ENCODE measurements around the gene INO80C. TPM values are rescaled to one million over a fixed set of nuclear protein-coding genes. Genes with fewer than 3 reads are reported as not detected.

The INO80C gene
- total RNA-seq, 4 donors from 2014 or later: 9.5 to 20.6 (median 17.1) TPM

GRCh38 chr18:35466815-35467623 is 30.7 kb downstream of the INO80C start:
- H3K27ac ChIP-seq: peak overlapping the region in 1 of 4 donors; percentile 11
- TF ChIP-seq CTCF (IDR thresholded peaks at IDR 0.05): no peak
- no peak for TF ChIP-seq POLR2A (IDR thresholded peaks at IDR 0.05)
- no peaks in the 10 kb centered on the region for H3K9me3 ChIP-seq
- no peaks in the 10 kb centered on the region for H3K4me1 ChIP-seq
- H3K36me3 ChIP-seq: no peaks in the 10 kb centered on the region
- H3K4me3 ChIP-seq: no peak overlapping the region
- no peaks in the 10 kb centered on the region for H3K27me3 ChIP-seq
- DNase-seq: no peak

DNA sequence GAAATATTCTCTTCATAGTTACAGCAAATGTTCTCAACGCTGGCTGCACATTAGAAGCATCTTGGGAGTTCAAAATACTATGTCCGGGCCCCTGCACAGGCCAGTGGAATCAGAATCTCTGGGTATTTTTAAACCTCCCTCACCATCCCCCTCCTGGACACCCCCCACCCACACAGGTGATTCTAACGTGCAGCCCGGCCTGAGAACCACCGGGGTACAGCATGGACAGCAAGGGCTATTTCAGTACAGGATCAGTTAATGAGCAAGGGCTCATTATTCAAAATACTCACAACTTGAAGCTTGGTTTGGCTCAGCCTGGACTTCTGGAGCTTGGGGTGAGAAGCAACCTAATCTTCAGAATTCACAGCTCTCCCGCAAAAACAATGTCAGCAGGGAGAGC is 31.4 kb downstream of the INO80C start:
- no peak for DNase-seq
- H3K36me3 ChIP-seq: no peaks in the 10 kb centered on the region
- no peak for TF ChIP-seq CTCF (IDR thresholded peaks at IDR 0.05)
- TF ChIP-seq POLR2A (IDR thresholded peaks at IDR 0.05): no peak
- no peaks in the 10 kb centered on the region for H3K9me3 ChIP-seq
- no peak overlapping the region for H3K4me3 ChIP-seq
- H3K4me1 ChIP-seq: no peaks in the 10 kb centered on the region
- peak overlapping the region in 1 of 4 donors; percentile 11 for H3K27ac ChIP-seq
- no peaks in the 10 kb centered on the region for H3K27me3 ChIP-seq

GRCh38 chr18:35465329-35465728 is 32.4 kb downstream of the INO80C start:
- TF ChIP-seq POLR2A (IDR thresholded peaks at IDR 0.05) (no peak), CTCF (IDR thresholded peaks at IDR 0.05) (no peak)
- no peaks in the 10 kb centered on the region for H3K9me3 ChIP-seq
- no peaks in the 10 kb centered on the region for H3K4me1 ChIP-seq
- H3K27me3 ChIP-seq: no peaks in the 10 kb centered on the region
- no peak overlapping the region for H3K4me3 ChIP-seq
- H3K36me3 ChIP-seq: no peaks in the 10 kb centered on the region
- no peak for DNase-seq
- H3K27ac ChIP-seq: no peak overlapping the region

- H3K4me1 ChIP-seq: peaks cover 0 to 2% (median 0%) of the 10 kb centered on the region in 4 donors
- H3K27me3 ChIP-seq: no peaks in the 10 kb centered on the region
- no peaks in the 10 kb centered on the region for H3K36me3 ChIP-seq
- H3K4me3 ChIP-seq: no peak overlapping the region
- DNase-seq: no peak
- no peak for TF ChIP-seq CTCF (IDR thresholded peaks at IDR 0.05)
- no peak for TF ChIP-seq POLR2A (IDR thresholded peaks at IDR 0.05)
- H3K9me3 ChIP-seq: no peaks in the 10 kb centered on the region
- H3K27ac ChIP-seq: no peak overlapping the region
These were observed 32.9 kb downstream of the INO80C start for GRCh38 chr18:35464831-35465279.

DNA sequence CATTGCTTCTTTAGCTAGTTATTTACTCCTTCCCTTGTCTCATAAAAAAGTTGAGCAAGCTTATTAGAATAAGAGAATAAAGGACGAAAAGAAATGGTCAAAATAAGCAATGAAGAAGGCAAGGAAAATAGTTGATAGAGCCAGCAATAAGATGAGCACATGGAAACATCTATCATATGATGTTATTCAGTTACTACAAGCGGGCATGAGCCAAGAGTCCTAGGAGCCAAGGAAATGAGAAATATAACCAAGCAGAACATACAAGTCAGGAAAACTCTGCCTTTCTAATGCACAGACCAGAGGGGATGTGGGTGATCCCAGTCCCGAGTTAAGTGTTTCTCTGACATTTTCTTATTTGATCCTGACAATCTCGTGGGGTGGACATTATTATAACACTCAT is 33.9 kb downstream of the INO80C start:
- H3K9me3 ChIP-seq: no peaks in the 10 kb centered on the region
- TF ChIP-seq CTCF (IDR thresholded peaks at IDR 0.05) (no peak), POLR2A (IDR thresholded peaks at IDR 0.05) (no peak)
- H3K36me3 ChIP-seq: no peaks in the 10 kb centered on the region
- H3K27me3 ChIP-seq: no peaks in the 10 kb centered on the region
- peaks cover 0 to 5% (median 0%) of the 10 kb centered on the region in 4 donors for H3K4me1 ChIP-seq
- DNase-seq: no peak
- H3K4me3 ChIP-seq: no peak overlapping the region
- no peak overlapping the region for H3K27ac ChIP-seq
